Fibroblast of the conjunctiva (primary cell): ENCODE results near the gene TMEM204.

Experiments
- DNase-seq: peaks from one replicate; pipeline ENCODE4 v3.0.0-alpha.2; 2010; ENCODE audit warnings: low read depth

Gene TMEM204

GRCh38 chr16:1557576-1557975 lies 24.1 kb downstream of the TMEM204 start:
- no peak for DNase-seq

GRCh38 chr16:1559446-1559975 lies 26.0 kb downstream of the TMEM204 start:
- no peak for DNase-seq

GRCh38 chr16:1560153-1560552 lies 26.7 kb downstream of the TMEM204 start:
- DNase-seq, result no peak

GRCh38 chr16:1560866-1561265 lies 27.4 kb downstream of the TMEM204 start:
- no peak for DNase-seq

- no peak for DNase-seq
These were observed 27.8 kb downstream of the TMEM204 start for GRCh38 chr16:1561266-1561665.

GRCh38 chr16:1561836-1562235 lies 28.4 kb downstream of the TMEM204 start:
- no peak for DNase-seq

GRCh38 chr16:1563786-1564185 lies 30.3 kb downstream of the TMEM204 start:
- DNase-seq, result no peak

GRCh38 chr16:1564325-1564724 lies 30.9 kb downstream of the TMEM204 start:
- no peak for DNase-seq

GRCh38 chr16:1565083-1565805 lies 31.8 kb downstream of the TMEM204 start:
- no peak for DNase-seq

GRCh38 chr16:1567988-1568387 lies 34.5 kb downstream of the TMEM204 start:
- DNase-seq, result no peak

- no peak for DNase-seq
These were observed 37.7 kb downstream of the TMEM204 start for GRCh38 chr16:1571012-1571671.

GRCh38 chr16:1572673-1573072 lies 39.2 kb downstream of the TMEM204 start:
- no peak for DNase-seq

- no peak for DNase-seq
These were observed 39.8 kb downstream of the TMEM204 start for GRCh38 chr16:1573301-1573700.

- no peak for DNase-seq
These were observed 42.1 kb downstream of the TMEM204 start for GRCh38 chr16:1575578-1575977.

- DNase-seq, result no peak
These were observed 45.7 kb downstream of the TMEM204 start for GRCh38 chr16:1579214-1579613.

GRCh38 chr16:1580256-1580655 lies 46.8 kb downstream of the TMEM204 start:
- DNase-seq, result no peak

GRCh38 chr16:1580956-1581355 lies 47.5 kb downstream of the TMEM204 start:
- DNase-seq, result no peak

GRCh38 chr16:1581804-1582203 lies 48.3 kb downstream of the TMEM204 start:
- no peak for DNase-seq

- DNase-seq, result no peak
These were observed 49.7 kb downstream of the TMEM204 start for GRCh38 chr16:1583180-1583579.

GRCh38 chr16:1584926-1585484 lies 51.5 kb downstream of the TMEM204 start:
- no peak for DNase-seq

GRCh38 chr16:1590366-1590765 lies 56.9 kb downstream of the TMEM204 start:
- no peak for DNase-seq

- no peak for DNase-seq
These were observed 57.7 kb downstream of the TMEM204 start for GRCh38 chr16:1590930-1591705.
